RCC 7860 (cell line): ENCODE results near the gene ATP5MC3.
A peak's percentile ranks its signal among the peaks of the same experiment; 100 is the strongest.

ENCODE experiments used
- DNase-seq: peaks from one replicate; pipeline ENCODE4 v3.0.0-alpha.2; 2015; ENCODE audit warnings: low spot score
- FAIRE-seq: peaks from 2 replicates; lab custom pipeline; 2012; peaks lifted over from hg19 to GRCh38; lab: Jason Lieb, UNC

The ATP5MC3 gene

DNA sequence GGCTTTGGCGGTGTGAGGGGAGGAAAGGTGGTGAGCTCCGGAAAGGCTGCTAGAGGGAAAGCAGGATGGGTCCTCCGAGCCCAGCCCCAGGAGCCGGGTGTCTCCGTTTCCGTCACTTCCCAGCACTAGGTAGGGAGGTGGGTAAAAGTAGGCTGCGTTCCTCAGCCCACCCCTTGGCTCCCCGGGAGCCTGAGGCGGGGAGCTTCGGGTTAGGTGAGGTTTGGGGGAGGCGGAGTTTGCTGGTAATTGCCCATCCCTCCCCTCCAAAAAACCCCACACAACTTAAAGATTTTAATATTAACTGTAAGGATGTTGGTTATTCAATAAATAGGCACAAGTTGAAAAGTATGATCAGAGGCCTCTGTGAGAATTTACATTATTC, 13.0 kb downstream of the ATP5MC3 start:
- FAIRE-seq (no peak), DNase-seq (no peak)

DNA sequence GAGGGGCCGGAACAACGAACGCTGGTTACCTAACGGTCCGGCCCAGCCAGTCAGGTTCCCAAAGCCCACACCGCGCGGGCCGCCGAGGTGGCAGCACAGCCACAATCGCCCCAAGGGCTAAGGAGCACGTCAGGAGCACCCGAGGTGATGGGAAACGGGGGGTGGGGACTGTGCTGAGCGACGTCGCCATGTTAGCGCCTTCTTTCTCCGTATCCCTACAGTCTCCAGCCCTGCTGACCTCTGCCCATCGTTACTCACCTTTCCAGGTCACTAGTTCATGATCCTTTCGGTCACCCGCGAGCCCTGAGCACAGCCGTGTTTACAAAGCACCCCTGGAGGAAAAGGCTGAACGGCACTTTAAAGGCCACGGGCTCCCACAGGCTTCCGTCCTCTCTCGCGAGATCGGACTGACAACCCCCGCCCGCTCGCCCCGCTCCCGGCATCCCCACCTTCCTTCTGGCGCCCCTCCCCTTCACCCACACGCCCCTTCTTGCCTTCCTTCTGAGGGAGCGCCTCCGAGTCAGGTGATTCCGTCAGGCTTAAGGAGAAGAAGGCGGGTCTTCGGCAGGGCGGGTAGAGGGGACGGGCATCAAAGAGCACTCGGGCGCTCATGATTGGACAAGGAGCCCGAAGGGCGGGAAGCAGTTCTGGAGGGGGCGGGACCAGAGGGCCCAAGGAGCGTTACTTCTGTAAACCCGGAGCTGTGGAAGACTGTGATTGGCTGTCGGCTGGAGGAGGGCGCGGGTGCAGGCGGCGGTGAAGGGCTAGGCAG, 13.5 kb downstream of the ATP5MC3 start, which contains the start of gene ATF2:
Gene ATF2 (minus strand): TSS at position 412 of the 772 bp plus-strand sequence. CDS start 31,760 bp downstream, outside the sequence.
- peak; percentile 98 for DNase-seq
- FAIRE-seq: peak; percentile 97

DNA sequence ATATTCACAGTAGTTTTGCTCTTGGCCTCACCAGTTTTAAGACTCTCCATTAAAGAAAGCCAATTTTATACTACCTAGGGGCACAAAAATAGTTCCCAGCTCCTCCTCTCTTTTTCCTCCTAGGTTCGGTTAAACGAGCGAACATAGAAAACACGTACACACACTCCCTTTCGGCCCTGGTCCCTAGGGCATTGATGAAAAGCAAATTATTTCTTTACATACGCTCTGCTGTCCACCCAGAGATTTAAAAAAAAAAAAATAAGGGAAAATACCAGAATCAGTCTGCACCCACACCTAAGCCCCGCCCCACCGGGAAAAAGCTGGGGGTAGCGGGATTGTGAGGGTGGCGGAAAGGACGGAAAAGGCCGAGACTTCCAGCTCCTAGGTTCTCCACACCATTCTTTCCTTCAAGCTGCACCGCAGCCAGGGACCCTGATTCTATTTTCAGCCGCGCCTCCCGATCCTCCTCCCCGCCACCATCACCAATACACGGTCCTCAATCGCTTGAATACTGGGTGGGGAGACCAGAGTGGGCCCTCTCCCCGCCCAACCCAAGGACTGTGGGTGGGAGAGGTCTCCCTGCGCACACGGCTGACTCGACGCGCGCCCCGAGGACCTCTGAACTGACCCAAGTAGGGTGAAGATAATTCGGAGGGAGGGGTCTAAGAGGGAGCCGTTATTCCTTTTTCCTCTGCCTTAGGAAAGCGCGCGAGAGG, 14.3 kb downstream of the ATP5MC3 start:
- DNase-seq (no peak), FAIRE-seq (no peak)

DNA sequence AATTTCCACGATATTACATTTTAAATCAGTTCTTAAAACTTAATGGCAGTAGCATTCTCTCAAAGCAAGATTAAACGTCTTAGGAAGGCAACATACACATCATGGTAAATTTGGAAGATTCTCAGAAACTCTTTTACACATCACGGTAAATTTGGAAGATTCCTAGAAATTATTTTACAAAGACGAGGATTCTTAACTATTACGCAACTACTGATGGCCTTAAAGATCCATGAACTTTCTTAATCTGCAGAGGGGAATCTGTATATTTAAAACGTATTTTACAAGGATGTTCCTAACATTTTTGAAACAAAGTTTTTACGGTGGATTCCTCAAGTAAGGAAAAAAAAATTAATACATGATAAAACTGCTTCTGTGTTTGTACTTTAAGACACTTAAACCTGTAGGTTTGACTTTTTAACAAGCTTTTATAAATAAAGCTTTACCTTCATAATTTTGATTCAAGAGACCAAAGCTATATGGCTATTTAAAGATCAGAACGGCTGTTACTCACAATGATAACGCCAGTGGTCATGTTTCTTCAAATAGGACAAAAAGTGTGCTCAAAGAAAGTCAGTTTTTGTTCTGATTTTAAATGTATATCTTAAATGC, 15.2 kb downstream of the ATP5MC3 start:
- FAIRE-seq (no peak), DNase-seq (no peak)

DNA sequence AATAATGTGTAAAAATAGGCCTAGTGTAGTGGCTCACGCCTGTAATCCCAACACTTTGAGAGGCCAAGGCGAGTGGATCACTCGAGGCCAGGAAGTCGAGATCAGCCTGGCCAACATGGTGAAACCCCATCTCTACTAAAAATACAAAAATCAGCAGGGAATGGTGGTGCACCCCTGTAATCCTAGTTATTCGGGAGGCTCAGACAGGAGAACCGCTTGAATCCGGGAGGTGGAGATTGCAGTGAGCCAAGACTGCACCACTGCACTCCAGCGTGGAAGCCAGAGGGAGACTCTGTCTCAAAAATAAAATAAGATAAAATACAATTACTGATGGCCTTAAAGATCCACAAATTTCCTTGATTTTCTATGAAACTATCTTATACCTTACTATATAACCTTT, 17.3 kb downstream of the ATP5MC3 start:
- no peak for DNase-seq
- FAIRE-seq: no peak

DNA sequence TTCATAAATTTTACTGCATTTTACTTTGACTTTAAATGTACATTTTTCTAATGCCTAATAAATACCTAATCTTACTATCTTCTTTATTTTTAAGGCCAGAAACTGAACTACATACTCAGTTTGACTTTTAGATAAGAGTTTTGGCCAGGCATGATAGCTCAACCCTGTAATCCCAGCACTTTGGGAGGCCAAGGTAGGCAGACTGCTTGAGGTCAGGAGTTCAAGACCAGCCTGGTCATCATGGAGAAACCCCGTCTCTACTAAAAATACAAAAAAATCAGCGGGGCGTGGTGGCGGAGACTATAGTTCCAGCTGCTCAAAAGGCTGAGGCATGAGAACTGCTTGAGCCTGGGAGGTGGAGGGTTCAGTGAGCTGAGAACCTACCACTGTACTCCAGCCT, 22.6 kb downstream of the ATP5MC3 start:
- no peak for FAIRE-seq
- DNase-seq: no peak

DNA sequence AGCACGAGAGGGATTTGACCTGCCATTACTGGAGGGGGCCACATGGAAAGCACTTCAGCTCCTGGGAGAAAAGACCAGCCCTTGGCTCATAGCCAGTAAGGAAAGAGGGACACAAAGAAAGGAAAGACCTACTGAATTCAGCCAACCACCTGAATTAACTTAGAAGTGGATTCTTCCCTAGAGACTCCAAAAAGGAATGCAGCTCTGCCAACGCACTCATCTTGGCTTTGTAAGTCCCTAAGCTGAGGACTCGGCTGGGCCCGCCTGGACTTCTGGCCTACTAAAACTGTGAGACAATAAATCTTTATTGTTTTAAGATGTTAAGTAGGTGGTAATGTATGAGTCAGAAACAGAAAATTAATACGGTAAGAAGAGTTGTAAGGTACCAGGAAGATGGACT, 25.0 kb downstream of the ATP5MC3 start:
- FAIRE-seq (no peak), DNase-seq (no peak)

DNA sequence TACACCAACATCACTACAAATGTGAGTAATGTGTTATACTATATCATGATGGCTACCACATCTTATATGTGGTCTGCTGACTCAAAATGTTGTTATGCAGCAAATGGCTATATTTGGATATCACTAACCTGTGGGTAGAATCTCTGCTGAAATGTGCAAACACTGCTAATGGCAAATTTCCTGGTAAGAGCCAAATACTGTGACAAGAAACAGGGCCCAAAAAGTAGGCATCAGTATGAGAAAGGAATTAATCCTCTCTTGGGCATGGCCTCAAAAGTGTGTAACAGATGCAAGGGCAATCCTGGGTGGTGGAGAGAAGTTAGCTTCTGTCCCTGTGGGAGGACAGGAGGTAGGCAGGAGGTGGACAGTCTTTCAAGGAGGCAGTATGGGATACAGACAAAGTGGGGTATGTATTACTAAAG, 26.8 kb downstream of the ATP5MC3 start:
- FAIRE-seq (peak; percentile 89), DNase-seq (peak; percentile 76)

DNA sequence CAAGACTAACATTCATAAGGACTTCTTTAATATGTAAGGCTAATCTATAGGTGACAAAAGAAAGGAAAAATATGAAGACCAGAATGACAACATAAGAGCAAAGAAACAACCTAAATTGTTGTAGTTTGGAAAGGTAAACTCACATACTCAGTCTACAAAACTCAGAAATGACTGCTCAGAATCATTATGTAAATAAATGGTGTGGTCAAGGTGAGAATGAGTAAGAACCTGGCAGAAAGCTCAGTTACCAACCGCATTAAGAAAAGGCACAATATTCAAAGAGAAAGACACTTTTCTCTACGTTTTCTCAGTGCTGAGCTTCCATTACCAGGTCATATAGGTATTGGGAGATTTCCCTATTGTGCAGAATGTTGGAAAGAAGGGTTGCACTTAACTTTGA, 29.3 kb downstream of the ATP5MC3 start:
- DNase-seq (no peak), FAIRE-seq (no peak)

DNA sequence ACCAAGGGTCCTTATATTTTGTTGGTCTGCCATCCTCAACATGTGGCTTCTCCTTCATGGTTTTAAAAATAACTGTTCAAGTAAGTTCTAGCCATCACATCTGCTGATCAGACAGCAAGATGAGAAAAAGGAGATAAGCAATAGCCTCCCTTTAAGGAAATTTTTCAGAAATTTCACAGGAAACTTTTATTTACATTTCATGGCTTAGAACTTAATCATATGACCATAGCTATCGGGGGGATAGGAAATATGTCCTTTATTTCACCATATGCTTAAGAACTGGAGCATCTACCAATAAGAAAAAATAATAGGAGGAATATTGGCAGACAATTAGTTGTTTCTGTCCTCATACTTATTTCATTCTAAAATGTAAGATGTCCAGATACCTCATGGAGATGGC, 29.7 kb downstream of the ATP5MC3 start:
- FAIRE-seq (no peak), DNase-seq (no peak)

DNA sequence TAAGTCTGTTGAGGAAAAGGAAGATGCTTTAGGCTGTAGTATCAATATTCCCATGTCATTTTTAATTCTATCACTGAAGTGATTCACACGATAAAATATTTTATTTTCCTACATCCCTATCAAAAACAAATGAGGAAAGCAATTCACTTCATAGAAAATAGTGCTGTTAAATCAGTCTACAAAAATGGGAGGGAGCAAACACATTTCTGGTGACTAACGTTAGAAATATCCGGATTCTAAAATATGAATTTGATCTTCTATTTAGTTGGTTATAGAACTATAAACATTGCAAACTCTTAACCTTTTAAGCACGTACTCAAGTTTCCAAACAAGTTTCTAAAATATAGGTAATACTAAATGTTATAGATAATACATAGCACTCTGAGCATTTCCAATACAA, 34.3 kb downstream of the ATP5MC3 start:
- DNase-seq (no peak), FAIRE-seq (no peak)

DNA sequence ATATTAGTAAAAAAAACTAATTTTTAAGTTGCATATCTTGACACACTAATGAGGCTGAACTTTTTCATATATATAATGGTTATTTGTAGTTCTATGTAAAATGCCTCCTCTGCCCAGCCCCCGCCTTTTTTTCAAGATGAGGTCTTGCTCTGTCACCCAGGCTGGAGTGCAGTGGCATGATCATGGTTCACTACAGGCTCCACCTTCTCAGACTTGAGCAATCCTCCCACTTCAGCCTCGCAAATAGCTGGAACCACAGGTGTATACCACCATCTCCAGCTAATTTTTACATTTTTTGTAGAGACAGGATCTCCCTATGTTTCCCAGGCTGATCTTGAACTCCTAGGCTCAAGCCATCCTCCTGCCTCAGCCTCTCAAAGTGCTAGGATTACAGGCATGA, 37.8 kb downstream of the ATP5MC3 start:
- DNase-seq (no peak), FAIRE-seq (no peak)

DNA sequence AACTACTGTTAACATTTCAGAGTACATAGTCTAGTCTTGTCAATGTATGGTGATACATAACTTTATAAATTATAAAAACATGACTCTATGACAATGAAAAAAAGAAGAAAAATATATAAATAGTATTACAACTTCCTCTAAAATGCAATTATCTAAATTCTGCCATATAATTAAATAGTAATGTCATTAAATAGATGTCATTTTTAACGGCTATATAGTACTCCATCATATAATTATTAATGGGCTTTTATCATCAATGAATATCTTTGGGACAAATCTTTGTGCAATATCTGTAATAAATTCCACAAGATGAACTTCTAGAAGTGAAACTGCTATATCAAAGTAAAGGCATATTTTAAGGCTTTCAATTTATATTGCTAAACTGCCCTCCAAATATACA, 38.3 kb downstream of the ATP5MC3 start:
- no peak for FAIRE-seq

DNA sequence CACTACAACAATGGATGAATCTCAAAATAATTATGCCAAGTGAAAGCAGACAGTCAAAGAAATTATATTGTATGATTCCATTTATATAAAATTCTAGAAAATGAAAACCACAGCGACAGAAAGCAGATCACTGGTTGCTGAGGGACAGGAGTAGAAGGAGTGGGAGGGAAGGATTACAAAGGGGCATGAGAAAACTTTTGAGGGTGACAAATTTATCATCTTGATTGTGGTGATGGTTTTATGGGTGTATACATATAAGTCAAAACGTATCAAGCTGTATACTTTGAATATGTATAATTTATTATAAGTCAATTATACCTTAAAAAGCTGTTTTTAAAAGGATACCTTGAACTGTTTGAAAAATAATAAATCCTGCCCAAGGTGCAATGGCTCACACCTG, 41.2 kb downstream of the ATP5MC3 start:
- DNase-seq: no peak
- FAIRE-seq: no peak

More for the DNA sequence above, 38.3 kb downstream of the ATP5MC3 start:
- DNase-seq: no peak

DNA sequence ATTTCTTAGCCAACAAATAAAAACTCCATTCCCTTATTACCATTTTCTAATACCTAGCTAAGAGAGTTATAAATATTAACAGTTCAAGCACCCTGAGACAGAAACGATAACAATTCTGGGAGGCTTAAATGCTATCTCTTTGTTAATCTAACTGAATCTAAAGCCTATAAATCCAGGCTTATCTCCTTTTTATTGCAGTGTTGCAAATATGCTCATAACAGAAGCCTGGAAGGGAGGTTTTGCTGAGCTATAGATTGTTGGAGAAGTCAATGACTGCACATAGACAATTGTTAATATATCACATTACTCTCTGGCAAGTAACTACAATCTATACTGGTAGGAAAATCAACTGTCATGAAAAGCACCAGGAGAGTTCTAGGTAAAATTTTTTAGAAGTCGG, 43.7 kb downstream of the ATP5MC3 start:
- no peak for FAIRE-seq
- DNase-seq: no peak

DNA sequence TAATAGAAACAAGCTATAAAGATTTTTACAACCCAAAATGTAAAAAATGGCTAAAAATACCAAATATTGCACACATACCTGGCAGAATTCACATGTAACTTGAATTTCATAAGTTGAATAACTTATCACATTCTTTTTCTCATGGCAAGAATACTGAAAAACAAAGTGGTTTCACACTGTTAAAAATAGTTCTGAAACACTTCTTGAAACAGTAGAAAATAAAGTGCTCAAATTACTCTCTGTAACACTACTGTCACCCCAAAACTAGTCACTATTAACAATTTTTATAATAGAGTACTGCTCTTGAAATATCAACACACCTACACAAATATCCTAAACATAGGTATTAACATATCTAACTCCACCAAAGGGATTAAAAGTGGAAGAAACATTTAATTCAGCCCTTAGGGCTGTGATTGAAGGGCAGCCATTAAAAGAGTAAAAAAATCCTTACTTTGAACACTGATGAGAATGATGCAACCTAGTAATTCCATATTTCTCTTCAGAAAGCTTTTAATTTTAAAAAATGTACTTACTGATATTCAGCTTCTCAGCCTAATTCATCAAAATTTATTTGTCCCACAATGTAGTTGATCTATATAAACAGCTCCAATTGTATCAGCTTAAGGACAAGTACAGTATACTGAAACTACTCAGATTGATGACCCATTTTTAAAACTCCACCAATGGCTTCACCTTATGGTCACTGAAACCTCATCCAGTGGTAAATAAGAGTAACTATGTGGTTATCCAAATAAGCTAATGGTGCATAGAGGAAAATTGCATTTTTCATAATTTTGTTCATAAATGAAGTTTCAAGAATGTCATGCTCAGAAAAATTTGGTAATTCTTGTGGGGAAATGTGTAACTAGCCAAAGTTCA, 44.9 kb downstream of the ATP5MC3 start:
- no peak for DNase-seq
- no peak for FAIRE-seq

DNA sequence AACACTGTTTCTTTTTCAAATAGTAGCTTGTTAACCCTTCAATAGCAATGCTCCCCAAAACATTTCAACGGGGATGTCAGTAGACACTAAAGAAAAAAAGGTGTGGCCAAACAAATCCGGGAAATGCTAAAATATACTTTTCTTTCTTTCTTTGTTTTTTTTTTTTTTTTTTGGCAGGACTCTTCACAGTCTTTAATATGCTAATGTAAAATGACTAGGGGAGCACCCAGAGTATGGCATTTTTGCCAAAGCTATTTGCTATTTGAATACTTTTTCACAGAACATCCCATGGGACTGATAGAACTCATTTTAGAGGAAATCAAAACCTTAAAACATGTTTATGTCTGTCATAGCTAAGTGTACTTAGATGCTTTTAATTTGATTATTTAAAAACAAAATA, 45.6 kb downstream of the ATP5MC3 start:
- FAIRE-seq (no peak), DNase-seq (no peak)

DNA sequence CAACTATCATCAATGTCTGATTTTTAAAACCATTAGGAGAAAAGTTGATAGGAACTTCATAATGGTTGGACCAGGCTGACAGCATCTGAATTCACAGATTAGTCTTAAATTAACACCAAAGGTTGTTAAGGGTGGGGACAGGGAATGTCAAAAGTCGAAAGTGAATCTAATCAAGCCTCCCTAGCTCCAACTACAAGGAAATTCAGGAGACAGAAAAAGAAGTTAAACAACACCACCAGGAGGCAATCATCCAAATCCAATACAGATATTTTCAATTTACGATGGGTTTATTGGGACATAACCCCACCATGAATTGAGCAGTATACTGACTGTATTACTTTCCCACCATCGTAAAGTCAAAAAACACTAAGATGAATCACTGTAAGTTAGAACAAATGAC, 46.3 kb downstream of the ATP5MC3 start:
- DNase-seq: no peak
- no peak for FAIRE-seq

DNA sequence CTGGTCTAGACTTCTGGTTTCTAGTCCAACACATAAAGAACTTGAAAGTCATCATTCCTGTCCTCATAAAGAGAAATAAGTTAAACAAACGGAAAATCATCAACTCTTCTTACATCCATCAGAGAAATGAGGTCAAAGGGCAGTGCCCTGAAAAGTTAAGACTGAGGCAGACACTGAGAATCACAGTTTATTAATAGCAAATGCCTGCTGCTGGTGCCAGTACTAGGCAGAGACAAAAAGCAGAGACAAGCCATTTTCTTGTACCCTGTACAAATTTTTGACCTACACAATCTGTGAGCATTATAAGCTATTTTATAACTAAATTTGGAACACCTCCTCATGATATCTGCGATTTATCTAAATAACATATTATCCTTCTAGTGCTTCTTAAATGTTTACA, 50.3 kb downstream of the ATP5MC3 start:
- FAIRE-seq: no peak
- DNase-seq: no peak

DNA sequence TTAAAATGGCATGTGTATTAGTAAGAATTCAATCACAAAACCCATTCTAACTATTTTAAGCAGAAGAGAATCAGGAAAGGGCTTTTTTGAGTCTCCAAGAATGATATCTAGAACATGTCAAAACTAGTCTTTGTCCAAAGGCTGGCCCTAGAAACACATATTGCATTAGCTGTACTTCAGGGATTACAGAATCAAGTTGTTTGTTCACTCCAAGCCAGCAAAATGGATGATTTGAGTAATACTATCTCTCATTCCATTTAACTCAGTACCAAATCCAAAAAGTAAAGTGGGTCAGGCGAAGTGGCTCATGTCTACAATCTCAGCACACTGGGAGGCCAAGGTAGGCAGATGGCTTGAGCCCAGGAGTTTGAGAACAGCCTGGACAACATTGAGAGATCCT, 54.8 kb downstream of the ATP5MC3 start:
- no peak for FAIRE-seq
- no peak for DNase-seq
